AG20443 (cell line): ENCODE results near the gene DCAF4.
"Not testable (repeated sequence)": the region's sequence is repeated elsewhere in the genome, so short reads cannot be mapped to it uniquely, and the experiment has no call there.

Source experiments
- DNase-seq: peaks from one replicate; pipeline ENCODE4 v3.0.0; 2012; ENCODE audit warnings: low spot score, mixed read lengths

The DCAF4 gene

GRCh38 chr14:72932893-72933292, 6.6 kb downstream of the DCAF4 start:
- no peak for DNase-seq

GRCh38 chr14:72939630-72940029, 13.4 kb downstream of the DCAF4 start:
- DNase-seq = no peak

- no peak for DNase-seq
Observed at GRCh38 chr14:72941286-72941985, 15.2 kb downstream of the DCAF4 start.

GRCh38 chr14:72942934-72943333, 16.7 kb downstream of the DCAF4 start:
- DNase-seq = no peak

GRCh38 chr14:72943876-72944430, 17.7 kb downstream of the DCAF4 start:
- DNase-seq = no peak

GRCh38 chr14:72945356-72946027, 19.2 kb downstream of the DCAF4 start:
- DNase-seq = no peak

- peak; percentile 36 for DNase-seq
Observed at GRCh38 chr14:72946491-72946890, 20.2 kb downstream of the DCAF4 start.

GRCh38 chr14:72947366-72948160, 21.3 kb downstream of the DCAF4 start:
- DNase-seq = no peak

GRCh38 chr14:72948481-72949138, 22.3 kb downstream of the DCAF4 start:
- peak; percentile 79 for DNase-seq

- no peak for DNase-seq
Observed at GRCh38 chr14:72952171-72952570, 25.9 kb downstream of the DCAF4 start.

GRCh38 chr14:72956741-72957140, 30.5 kb downstream of the DCAF4 start:
- not testable (repeated sequence) for DNase-seq

GRCh38 chr14:72957213-72957612, 30.9 kb downstream of the DCAF4 start:
- DNase-seq = no peak

- DNase-seq = no peak
Observed at GRCh38 chr14:72958548-72958947, 32.3 kb downstream of the DCAF4 start.

- not testable (repeated sequence) for DNase-seq
Observed at GRCh38 chr14:72961016-72961415, 34.8 kb downstream of the DCAF4 start.

GRCh38 chr14:72961579-72962335, 35.5 kb downstream of the DCAF4 start:
- DNase-seq = no peak

- DNase-seq = not testable (repeated sequence)
Observed at GRCh38 chr14:72962336-72962754, 36.1 kb downstream of the DCAF4 start.

- DNase-seq = peak; percentile 57
Observed at GRCh38 chr14:72962829-72963312, 36.6 kb downstream of the DCAF4 start.

GRCh38 chr14:72965249-72965648, 39.0 kb downstream of the DCAF4 start:
- peak; percentile 32 for DNase-seq

GRCh38 chr14:72966038-72966437, 39.8 kb downstream of the DCAF4 start:
- DNase-seq = no peak

GRCh38 chr14:72968316-72968715, 42.1 kb downstream of the DCAF4 start:
- no peak for DNase-seq

- no peak for DNase-seq
Observed at GRCh38 chr14:72970058-72970630, 43.9 kb downstream of the DCAF4 start.
